Measurements from ENCODE around the gene SOHLH1.
"Not testable (repeated sequence)": the region's sequence is repeated elsewhere in the genome, so short reads cannot be mapped to it uniquely, and the experiment has no call there.

Gene SOHLH1

GRCh38 chr9:135676891-135677290, 22.4 kb downstream of the SOHLH1 start:
- no peak for DNase-seq

GRCh38 chr9:135674977-135675376, 24.3 kb downstream of the SOHLH1 start:
- no peak for DNase-seq

- no peak for DNase-seq
Observed at GRCh38 chr9:135673941-135674340, 25.3 kb downstream of the SOHLH1 start.

DNA sequence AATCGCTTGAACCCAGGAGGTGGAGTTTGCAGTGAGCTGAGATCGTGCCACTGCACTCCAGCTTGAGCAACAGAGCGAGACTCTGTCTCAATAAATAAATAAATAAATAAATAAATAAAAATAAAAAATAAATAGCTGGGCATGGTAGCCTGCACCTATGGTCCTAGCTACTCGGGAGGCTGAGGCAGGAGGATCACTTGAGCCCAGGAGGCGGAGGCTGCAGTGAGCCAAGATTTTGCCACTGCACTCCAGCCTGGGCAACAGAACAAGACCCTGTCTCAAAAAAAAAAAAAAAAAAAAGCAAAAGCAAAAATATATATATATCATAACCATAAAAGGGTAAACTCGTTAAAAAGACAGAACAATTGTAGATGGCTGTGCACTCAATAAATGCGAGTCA, 26.5 kb downstream of the SOHLH1 start:
- not testable (repeated sequence) for DNase-seq

DNA sequence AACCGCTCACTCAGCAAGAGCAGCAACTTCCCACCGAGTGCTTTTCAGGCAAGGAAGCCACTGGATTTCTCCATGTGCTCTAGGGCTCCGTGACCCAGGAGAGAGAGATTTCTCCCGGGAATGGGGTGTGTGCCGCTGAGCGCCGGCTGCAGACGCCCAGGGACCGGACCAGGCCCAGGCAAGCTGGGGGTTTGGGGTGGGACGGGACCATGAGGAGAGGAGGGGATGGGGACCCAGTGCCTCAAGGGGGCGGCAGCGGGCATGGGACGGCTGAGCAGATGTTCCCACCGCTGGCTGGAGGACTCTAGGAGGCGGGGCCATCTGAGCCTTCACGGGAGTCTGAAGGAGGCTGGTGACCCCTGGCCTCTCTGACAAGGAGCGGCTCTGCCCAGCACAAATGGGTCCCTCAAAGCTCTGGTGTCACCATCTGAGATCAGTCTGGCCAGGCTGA, 27.7 kb downstream of the SOHLH1 start:
- DNase-seq, result no peak

- no peak for DNase-seq
Observed at GRCh38 chr9:135670721-135671590, 28.3 kb downstream of the SOHLH1 start.

- DNase-seq, result no peak
Observed at GRCh38 chr9:135669616-135670285, 29.5 kb downstream of the SOHLH1 start.

GRCh38 chr9:135669018-135669417, 30.3 kb downstream of the SOHLH1 start:
- DNase-seq, result not testable (repeated sequence)

DNA sequence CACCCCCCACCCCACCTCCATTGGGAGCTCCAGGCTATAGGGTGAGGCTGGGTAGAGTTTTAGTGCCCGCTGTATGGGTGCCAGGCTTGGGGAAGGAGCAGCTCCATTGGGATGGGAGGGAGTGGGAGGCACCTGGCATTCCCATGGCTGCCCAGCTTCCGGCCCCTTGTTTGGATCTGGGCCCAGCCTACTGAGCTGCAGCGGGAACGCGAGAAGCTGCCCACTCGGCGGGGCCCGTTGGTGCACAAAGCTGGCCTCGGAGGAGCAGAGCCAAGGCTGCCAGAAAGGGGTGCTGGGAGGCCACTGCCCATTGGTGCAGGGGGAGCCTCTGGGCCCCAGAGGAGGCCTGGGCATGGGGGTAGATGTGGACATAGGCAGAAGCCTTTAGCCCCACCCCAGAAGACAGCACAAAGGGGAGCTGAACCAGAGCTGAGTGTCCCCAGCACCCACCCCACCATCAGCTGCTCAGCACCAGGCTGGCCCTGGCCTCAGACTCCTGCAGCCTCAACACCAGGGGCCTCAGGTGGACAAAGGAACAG, 31.7 kb downstream of the SOHLH1 start:
- no peak for DNase-seq

GRCh38 chr9:135666534-135667462, 32.5 kb downstream of the SOHLH1 start:
- DNase-seq, result no peak

DNA sequence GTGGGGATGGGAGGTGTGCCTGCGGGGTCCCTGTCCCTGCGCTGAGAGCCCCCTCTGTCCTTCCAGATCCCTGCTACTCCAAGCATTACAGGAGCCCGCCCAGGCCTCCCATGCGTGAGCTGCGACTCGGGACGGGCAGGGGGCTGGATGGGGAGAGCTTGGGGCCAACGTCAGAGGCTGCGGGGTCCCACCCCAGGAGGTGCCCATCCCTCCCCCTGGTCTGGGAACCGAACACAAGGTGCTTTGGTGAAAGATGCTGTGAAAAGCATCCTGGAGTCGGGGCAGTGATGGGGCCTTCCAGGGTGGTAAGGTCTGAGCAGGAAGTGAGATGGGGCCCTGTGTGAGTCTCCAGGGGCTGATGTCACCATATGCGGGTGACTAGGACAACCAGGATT, 33.5 kb downstream of the SOHLH1 start:
- DNase-seq, result no peak

DNA sequence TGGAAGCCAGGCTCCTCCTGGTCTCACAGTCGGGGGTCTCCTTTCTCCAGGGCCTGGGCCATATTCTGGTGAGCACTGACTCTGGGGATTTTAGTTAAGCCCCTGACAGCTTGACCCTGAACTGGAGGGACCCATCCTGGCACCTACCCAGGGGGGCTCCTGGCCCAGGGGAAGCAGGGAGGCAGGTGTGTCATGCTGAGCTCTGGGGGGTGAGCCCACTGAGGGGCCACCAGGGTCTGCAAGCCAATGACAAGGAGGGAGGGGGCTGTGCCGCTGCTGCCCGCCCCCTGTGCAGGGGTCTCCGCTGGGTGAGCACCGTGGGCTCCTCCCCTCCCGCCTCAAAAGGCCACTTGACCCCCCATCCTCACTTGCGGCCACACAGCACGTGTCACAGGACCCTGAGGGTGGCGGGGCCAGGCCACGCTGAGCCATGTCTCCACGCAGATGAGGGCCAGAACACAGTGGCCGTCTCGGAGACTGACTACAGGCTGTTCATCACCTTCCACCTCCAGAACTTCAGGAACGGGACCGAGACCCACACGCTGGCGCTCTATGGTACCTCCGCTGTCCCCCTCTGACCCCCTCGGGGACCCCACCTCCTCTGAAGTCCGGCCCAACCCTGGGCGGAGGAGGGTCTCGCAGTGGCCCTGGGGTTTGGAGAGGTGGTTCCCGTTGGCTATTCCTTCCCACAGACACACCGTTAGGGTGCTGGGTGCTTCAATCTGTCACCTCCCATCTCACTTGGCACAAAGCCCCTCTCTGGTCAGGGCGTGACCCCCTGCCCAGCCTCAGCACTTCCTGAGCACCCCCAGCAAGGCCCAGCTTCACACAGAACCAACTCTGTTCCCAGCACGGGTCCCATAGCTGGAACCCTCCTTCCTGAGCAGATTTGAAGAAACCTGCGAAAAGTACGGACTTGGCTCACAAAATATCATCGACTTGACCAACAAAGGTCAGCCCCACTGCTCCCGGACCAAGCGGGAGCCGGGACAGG, 34.2 kb downstream of the SOHLH1 start:
- DNase-seq, result no peak

DNA sequence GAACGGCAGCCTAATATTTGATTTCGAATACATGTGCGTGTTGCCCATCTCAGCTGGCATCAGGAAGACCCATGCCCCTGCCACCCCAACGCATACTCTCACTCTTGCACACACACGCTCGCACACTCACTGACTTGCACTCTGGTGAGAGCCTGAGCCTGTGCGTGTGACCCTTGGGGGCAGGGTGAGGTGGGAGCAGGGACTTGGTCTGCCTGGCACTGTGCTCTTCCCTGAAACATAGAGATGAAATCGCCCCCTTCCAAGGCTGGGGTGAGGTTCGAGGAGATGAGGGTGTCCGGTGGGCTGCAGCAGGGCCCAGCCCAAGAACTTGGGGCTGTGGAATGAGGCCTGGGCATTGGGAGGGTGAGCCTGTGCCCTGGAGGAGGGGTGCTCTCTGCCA, 35.0 kb downstream of the SOHLH1 start:
- no peak for DNase-seq

- no peak for DNase-seq
Observed at GRCh38 chr9:135663857-135664256, 35.4 kb downstream of the SOHLH1 start.

GRCh38 chr9:135663451-135663770, 35.9 kb downstream of the SOHLH1 start:
- no peak for DNase-seq

GRCh38 chr9:135662758-135663450, 36.4 kb downstream of the SOHLH1 start, which contains the start of gene LCN9:
Gene LCN9, plus strand, starts transcription at chr9:135663309. Its CDS starts 13 bp downstream, at chr9:135663322.
- DNase-seq, result no peak

DNA sequence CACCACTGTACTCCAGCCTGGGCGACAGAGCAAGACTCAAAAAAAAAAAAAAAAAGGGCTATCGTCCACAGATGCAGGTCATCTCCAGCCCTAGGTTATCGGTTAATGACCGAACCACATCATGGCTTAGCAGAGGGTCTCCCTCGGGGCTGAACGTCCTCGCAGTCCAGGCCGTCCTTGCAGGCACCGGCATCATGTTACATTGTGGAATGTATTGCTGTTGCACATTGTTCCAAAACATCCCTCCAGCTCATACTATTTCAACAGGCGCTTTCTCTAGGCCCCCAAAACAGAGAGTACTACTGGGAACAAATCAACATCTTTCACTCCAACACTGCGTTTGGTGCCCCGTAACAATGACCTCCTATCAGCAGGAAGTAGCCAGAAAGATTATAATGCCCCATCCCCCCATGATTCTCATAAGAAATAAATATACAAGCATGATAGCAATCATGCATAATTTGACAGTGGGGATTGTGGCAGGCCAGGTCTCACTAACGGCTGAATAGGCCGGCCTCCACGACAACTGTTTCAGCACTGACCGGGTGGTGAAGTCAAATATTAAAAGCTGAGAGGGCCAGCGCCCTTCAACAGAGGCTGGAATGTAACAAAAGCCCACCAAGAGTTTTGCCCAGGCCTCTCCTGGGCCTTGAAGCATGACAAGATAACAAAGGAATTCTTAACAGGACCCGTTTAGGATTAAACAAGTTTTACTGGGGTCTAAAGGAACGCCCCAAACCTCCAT, 37.3 kb downstream of the SOHLH1 start:
- no peak for DNase-seq

DNA sequence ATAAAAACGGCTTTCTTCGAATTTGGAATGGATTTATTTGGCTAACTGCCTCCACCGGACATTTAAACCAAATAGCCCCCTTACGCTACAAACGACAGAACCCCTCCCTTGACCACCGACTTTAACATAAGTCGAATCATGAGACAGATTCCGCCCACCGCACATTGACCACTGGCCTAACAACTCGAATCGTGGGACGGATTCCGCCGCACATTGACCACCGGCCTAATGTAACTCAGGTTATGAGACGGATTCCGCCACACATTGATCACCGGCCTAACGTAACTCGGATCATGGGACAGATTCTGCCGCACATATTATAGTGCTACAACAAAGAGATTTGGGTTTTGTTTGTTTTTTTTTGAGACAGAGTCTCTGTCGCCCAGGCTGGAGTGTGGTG, 38.9 kb downstream of the SOHLH1 start:
- DNase-seq, result no peak

DNA sequence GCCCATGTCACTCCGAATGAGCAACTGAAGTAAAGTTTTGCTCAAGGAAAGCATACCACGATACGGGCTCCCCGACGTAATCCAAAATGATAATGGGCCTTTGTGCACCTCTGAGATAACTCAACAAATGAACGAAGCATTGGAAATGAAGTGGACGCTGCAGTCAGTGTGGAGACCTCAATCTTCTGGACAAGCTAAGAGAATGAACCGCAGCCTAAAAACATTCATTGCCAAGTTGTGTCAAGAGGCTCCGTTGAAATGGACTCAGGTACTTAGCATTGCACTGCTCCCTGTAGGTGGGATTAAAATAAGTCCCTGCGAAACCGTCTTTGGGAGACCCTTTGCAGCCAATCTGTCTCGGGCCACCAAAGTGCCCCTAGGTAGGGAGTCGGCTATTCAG, 40.0 kb downstream of the SOHLH1 start:
- DNase-seq, result no peak

DNA sequence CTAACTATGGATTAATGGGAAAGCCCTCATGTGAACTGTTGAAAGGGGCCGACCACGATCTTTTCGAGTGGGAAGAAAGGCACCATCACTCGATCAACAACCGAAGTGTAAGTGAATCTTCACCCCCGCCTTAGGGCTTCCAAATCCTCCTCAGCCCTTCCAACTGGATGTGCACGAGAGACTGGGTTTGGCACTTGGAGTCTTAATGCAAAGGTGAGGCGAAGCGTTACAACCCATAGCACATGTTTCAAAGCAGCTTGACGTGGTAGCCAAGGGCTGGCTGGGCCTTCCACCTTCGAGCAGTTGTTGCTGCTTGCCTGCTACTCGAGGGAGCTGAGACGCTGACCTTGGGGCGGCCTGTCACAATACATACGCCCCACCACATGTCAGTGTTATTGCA, 41.9 kb downstream of the SOHLH1 start:
- no peak for DNase-seq

Data from NCI-H187 (cell line).